PC-3 (cell line): ENCODE measurements around the gene ST3GAL6.

Source experiments
- CTCF ChIP-seq: fragments of 300-600 bp; sonication (generic); conservative IDR thresholded peaks from 2 replicates; pipeline ENCODE4 v1.5.1; 2017; ENCODE audit warnings: antibody characterized with exemption, low read depth, mild to moderate bottlenecking, low read length
- EZH2 ChIP-seq: fragments of 300-600 bp; sonication (generic); IDR thresholded peaks from one replicate; pipeline ENCODE4 v1.6.1; 2017; ENCODE audit warnings: antibody characterized with exemption, mild to moderate bottlenecking, low read length; ENCODE audit not compliant: unreplicated experiment
- EZH2phosphoT487 ChIP-seq: fragments of 300-600 bp; sonication (generic); IDR thresholded peaks from 2 replicates; pipeline ENCODE4 v1.6.1; 2018; ENCODE audit warnings: mild to moderate bottlenecking, antibody characterized with exemption, low read length, borderline replicate concordance

- no peak for TF ChIP-seq EZH2
- TF ChIP-seq CTCF = no peak
- TF ChIP-seq EZH2phosphoT487 = no peak
These were observed 35.7 kb downstream of the ST3GAL6 start for GRCh38 chr3:98798820-98799219.
